ENCODE results near the gene PFDN2. TPM values are rescaled to one million over a fixed set of nuclear protein-coding genes. Genes with fewer than 3 reads are reported as not detected.

The PFDN2 gene
- total and polyA plus RNA-seq, 2 donors (not counting 3 experiments of a cell fraction or from before 2014, with no cell fraction given), result 104 to 157 TPM

- H3K79me2 ChIP-seq (ENCODE audit: control insufficient read depth, insufficient read depth, low read length), result no peaks in the 10 kb centered on the region
- no TSS peak for BruUV-seq (replicated peaks)
- dilution Hi-C loops (cut with MboI; ENCODE audit: extremely low pct_ligation_motif_present, low sequenced_read_pairs) (no loop called here), intact Hi-C loops (cut with micrococcal nuclease) (no loop called here)
- DNase-seq (ENCODE audit: low read depth, low spot score), result no peak
- no peaks in the 10 kb centered on the region for H3K9me1 ChIP-seq (replicated peaks; ENCODE audit: control insufficient read depth, extremely low read depth, insufficient read depth, low read length)
- no peak overlapping the region for H3K4me3 ChIP-seq (replicated peaks in 1 of 3; ENCODE audit: insufficient read depth in 1 of 3, low read depth in 1 of 3, low read length in 3 of 3)
- no peaks in the 10 kb centered on the region for H4K20me1 ChIP-seq (replicated peaks; ENCODE audit: control insufficient read depth, extremely low read depth, insufficient read depth, low read length)
- no peak for FAIRE-seq
- H3K27ac ChIP-seq (ENCODE audit: insufficient read depth, low read depth, low read length), result no peak overlapping the region
- TF ChIP-seq MYC (IDR thresholded peaks at IDR 0.05; ENCODE audit: low read depth, low read length), result no peak
- TF ChIP-seq POLR2A (IDR thresholded peaks at IDR 0.05; ENCODE audit: low read depth, low read length), result no peak
- no peak for TF ChIP-seq FOS (IDR thresholded peaks at IDR 0.05; ENCODE audit: borderline replicate concordance, insufficient read depth, low read length)
- TF ChIP-seq JUN (IDR thresholded peaks at IDR 0.05; ENCODE audit: borderline replicate concordance, insufficient read depth, insufficient read length, low read depth), result no peak
- no peak for TF ChIP-seq CTCF (IDR thresholded peaks at IDR 0.05; ENCODE audit: extremely low read depth in 1 of 2, insufficient read depth in 1 of 2, low read depth in 1 of 2, low read length in 2 of 2)
- TF ChIP-seq EZH2 (IDR thresholded peaks at IDR 0.05; ENCODE audit: borderline replicate concordance, low read depth, low read length, severe bottlenecking), result no peak
- no peak for TF ChIP-seq MAX (IDR thresholded peaks at IDR 0.05; ENCODE audit: insufficient read depth, insufficient read length)
- no peak for TF ChIP-seq GATA2 (IDR thresholded peaks at IDR 0.05; ENCODE audit: insufficient read depth, insufficient read length, low read depth, low read length)
- TF ChIP-seq POLR2AphosphoS5 (IDR thresholded peaks at IDR 0.05; ENCODE audit: insufficient read depth, low read depth, low read length), result no peak
- ChIA-PET CTCF (interaction anchor here (1.5 kb wide), 1 partner anchor 94 kb away, joined by 4 read pairs; no protein-coding TSS in a partner anchor), POLR2A (no interaction called here)
- no peak overlapping the region for H3K4me2 ChIP-seq (ENCODE audit: insufficient read depth, low read length)
- H3K9ac ChIP-seq (replicated peaks; ENCODE audit: extremely low read depth, insufficient read depth, low read length), result no peak overlapping the region
- no peaks in the 10 kb centered on the region for H3K9me3 ChIP-seq (replicated peaks; ENCODE audit: control insufficient read depth, insufficient read depth, low read length)
- no peaks in the 10 kb centered on the region for H3K4me1 ChIP-seq (ENCODE audit: control insufficient read depth, extremely low read depth, insufficient read depth, low read length)
- no peak overlapping the region for H2AFZ ChIP-seq (ENCODE audit: low read depth, low read length)
- no peaks in the 10 kb centered on the region for H3K27me3 ChIP-seq (ENCODE audit: control insufficient read depth in 2 of 2, insufficient read depth in 2 of 2, low read length in 2 of 2)
- no peaks in the 10 kb centered on the region for H3K36me3 ChIP-seq (ENCODE audit: control insufficient read depth in 2 of 2, extremely low read depth in 1 of 2, insufficient read depth in 2 of 2, low read length in 2 of 2)
These were observed 25.9 kb downstream of the PFDN2 start for GRCh38 chr1:161091796-161092507.
